ENCODE results near the gene SLC27A5. TPM values are rescaled to one million over a fixed set of nuclear protein-coding genes. Genes with fewer than 3 reads are reported as not detected.

SLC27A5 gene
- total and polyA plus RNA-seq, 7 experiments from 2014 or later, result 5.9 to 26.9 (median 13.5) TPM

DNA sequence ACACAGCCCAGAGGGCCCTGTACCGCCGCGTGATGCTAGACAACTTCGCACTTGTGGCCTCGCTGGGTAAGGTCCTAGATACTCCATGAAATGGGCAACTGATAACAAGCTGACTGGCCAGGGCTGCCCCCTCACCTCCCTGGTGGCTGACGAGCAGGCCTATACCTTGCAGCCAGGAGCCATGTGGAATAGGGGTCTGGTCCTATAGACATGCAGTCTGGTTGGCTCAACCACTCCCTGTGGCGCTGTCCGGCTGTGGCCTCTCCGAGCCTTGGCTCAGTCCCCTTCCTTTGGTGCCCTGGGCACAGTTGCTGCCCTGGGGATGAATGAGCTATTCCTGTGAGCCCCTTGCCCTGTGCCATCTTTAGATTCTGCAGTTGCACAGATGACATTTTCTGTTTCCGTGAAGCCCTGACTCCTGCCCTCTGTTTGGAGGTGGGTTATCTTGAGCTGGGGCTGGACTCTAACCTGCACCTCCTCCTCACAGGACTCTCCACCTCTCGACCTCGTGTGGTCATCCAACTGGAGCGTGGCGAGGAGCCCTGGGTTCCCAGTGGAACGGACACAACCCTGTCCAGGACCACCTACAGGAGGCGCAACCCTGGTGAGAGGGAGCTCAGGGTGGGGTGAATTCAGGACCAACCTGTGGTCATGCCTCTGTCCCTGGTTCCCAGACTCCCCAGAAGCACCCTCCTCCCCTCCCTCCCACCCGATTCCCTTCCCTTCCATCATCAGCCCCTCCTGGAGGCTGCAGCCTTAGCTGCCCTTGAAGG, 42.4 kb downstream of the SLC27A5 start:
- intact Hi-C loops (cut with micrococcal nuclease), result no loop called here
- no peaks in the 10 kb centered on the region for H3K27me3 ChIP-seq (ENCODE audit: control insufficient read depth in 2 of 2, insufficient read depth in 2 of 2, low read length in 2 of 2)
- POLR2A ChIA-PET, result interaction anchor here (0.6 kb wide), 1 partner anchor 81 kb away, joined by 3 read pairs; no protein-coding TSS in a partner anchor
- H3K4me1 Mint-ChIP-seq, result peaks cover 14 to 33% (median 24%) of the 10 kb centered on the region in 7 donors
- peak overlapping the region in 1 of 9 donors; percentile 48 for H3K27ac Mint-ChIP-seq
- peaks cover 7 to 11% of the 10 kb centered on the region in 2 donors for H3K4me1 ChIP-seq (ENCODE audit: control insufficient read depth in 2 of 2, insufficient read depth in 2 of 2, low read length in 2 of 2)
- no peak overlapping the region for H3K4me3 ChIP-seq (ENCODE audit: low read length)
- ATAC-seq (no peak), DNase-seq (no peak)
- peaks cover 0 to 1% (median 0%) of the 10 kb centered on the region in 11 donors for H3K9me3 Mint-ChIP-seq
- H3K36me3 Mint-ChIP-seq, result peaks cover 0 to 5% (median 0%) of the 10 kb centered on the region in 5 donors
- H3K27ac ChIP-seq (ENCODE audit: low read depth, low read length), result no peak overlapping the region
- peaks cover 0 to 40% (median 0%) of the 10 kb centered on the region in 3 experiments for H3K36me3 ChIP-seq (ENCODE audit: control insufficient read depth in 2 of 3, insufficient read depth in 3 of 3, low read length in 3 of 3)
- peak overlapping the region; percentile 14 to 88 (median 83) for H3K4me3 Mint-ChIP-seq
- CTCF ChIA-PET, result no interaction called here
- peaks cover 0 to 3% (median 0%) of the 10 kb centered on the region in 5 donors for H3K27me3 Mint-ChIP-seq
- H3K9me3 ChIP-seq (ENCODE audit: control insufficient read depth in 2 of 3, low read length in 3 of 3), result no peaks in the 10 kb centered on the region

DNA sequence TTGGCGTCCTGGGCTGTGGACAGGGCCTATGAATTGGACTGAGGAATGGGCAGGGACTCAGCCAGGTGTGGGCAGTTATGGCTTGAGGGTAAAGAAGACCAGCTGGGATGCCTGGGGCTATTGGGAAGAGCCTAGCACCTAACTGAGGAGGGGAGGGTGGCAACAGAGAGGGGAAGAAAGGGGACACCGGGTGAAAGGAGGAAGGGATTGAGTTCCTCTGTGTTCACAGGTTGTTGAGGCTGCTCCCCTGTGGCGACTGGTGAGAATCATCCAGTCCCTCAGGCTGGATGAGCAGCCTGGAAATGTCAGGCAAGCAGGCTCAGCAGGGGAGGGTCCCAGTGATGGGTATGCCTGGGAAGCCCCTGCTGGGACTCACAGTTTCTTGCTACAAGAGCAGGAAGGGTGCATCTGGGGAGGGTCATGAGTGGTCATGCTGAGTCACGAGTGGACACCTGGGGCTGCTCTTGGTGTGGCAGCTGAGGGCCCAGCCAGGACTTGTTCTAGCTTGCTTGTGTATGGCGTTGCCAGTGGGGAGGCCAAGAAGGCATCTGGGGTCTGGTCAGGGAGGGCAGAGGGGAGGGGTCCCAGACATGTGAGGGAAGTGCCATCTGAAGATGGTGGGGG, 43.5 kb downstream of the SLC27A5 start:
- Mint-ChIP-seq H3K27ac (peak overlapping the region in 8 of 9 donors; percentile 23 to 77 (median 49)), H3K4me3 (peak overlapping the region; percentile 44 to 88 (median 85)), H3K9me3 (peaks cover 0 to 1% (median 0%) of the 10 kb centered on the region in 11 donors), H3K36me3 (peaks cover 0 to 5% (median 0%) of the 10 kb centered on the region in 5 donors), H3K27me3 (peaks cover 0 to 3% (median 0%) of the 10 kb centered on the region in 5 donors), H3K4me1 (peaks cover 14 to 27% (median 22%) of the 10 kb centered on the region in 7 donors)
- no peak for DNase-seq
- H3K4me3 ChIP-seq (ENCODE audit: low read length), result no peak overlapping the region
- peaks cover 7 to 11% of the 10 kb centered on the region in 2 donors for H3K4me1 ChIP-seq (ENCODE audit: control insufficient read depth in 2 of 2, insufficient read depth in 2 of 2, low read length in 2 of 2)
- H3K27me3 ChIP-seq (ENCODE audit: control insufficient read depth in 2 of 2, insufficient read depth in 2 of 2, low read length in 2 of 2), result no peaks in the 10 kb centered on the region
- POLR2A ChIA-PET, result no interaction called here
- ATAC-seq, result no peak
- peaks cover 0 to 40% (median 0%) of the 10 kb centered on the region in 3 experiments for H3K36me3 ChIP-seq (ENCODE audit: control insufficient read depth in 2 of 3, insufficient read depth in 3 of 3, low read length in 3 of 3)
- H3K27ac ChIP-seq (ENCODE audit: low read depth, low read length), result no peak overlapping the region
- intact Hi-C loops (cut with micrococcal nuclease), result no loop called here
- no peaks in the 10 kb centered on the region for H3K9me3 ChIP-seq (ENCODE audit: control insufficient read depth in 2 of 3, low read length in 3 of 3)
- CTCF ChIA-PET, result no interaction called here

DNA sequence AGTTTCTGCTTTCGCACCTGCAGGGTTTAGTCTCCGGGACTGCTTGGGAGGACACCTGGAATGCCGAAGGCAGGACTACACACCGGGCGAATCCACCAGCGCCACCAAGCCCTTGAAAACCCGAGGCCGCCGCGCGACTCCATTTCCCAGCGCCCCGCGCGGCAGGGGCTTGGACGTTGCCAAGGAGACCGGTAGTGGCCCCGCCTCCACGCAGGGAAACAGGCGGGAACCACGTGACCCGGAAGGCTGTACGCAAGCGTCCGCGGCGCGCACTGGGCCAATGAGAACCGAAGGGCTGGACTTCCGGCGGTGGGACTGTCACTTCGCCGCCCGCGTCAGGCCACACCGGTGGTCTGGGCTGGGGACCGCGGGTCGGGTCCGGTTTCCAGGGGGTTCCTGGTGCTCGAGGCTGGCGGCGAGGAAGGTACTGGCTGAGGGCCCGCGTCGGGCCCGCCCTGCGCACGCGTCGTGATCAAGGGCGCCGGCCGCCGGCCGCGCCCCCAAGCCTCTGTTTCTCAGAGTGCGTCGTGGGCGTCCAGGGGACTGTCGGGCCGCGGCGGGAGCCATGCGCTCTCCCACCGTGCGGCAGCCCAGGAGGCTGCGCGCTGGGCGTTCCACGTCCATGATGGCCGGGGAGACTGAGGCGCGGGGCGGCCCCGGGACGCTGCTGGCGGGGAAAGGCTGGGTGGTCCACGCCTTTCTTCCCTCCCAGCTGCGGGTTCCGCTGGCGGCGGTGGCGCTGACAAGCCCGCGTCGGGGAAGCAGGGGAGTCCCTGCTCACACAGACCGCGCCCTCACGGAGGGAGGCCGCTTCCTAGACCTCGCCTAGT, 44.8 kb downstream of the SLC27A5 start, which contains the start of gene ZNF324:
TSS of gene ZNF324 (plus strand) at position 321 of the 830 bp plus-strand sequence. CDS start 2,106 bp downstream, outside the sequence.
- DNase-seq (peak; percentile 92 to 97 (median 95)), ATAC-seq (peak; percentile 98)
- H3K27me3 ChIP-seq (ENCODE audit: control insufficient read depth in 2 of 2, insufficient read depth in 2 of 2, low read length in 2 of 2), result no peaks in the 10 kb centered on the region
- H3K4me3 ChIP-seq (ENCODE audit: low read length), result peak within 1 kb of the TSS; percentile 92
- CTCF ChIA-PET, result interaction anchor here (0.6 kb wide), 1 partner anchor 89 kb away, joined by 3 read pairs; no protein-coding TSS in a partner anchor
- peaks cover 0 to 30% (median 0%) of the 10 kb centered on the region in 3 experiments for H3K36me3 ChIP-seq (ENCODE audit: control insufficient read depth in 2 of 3, insufficient read depth in 3 of 3, low read length in 3 of 3)
- peaks cover 0 to 5% (median 0%) of the 10 kb centered on the region in 5 donors for H3K36me3 Mint-ChIP-seq
- H3K4me3 Mint-ChIP-seq, result peak within 1 kb of the TSS; percentile 80 to 89 (median 86)
- peak within 1 kb of the TSS in 8 of 9 donors; percentile 67 to 91 (median 85) for H3K27ac Mint-ChIP-seq
- intact Hi-C loops (cut with micrococcal nuclease), result loop anchor here (1.0 to 2.0 kb wide), 19 partner anchors 8 to 285 kb away; partner anchors contain the start of genes ERVK3-1 (in 2 of the 2), ZNF132 (in 2 of the 2), ZNF324B (in 2 of the 2) and ZNF497 (in 2 of the 2)
- peaks cover 0 to 3% (median 0%) of the 10 kb centered on the region in 5 donors for H3K27me3 Mint-ChIP-seq
- H3K4me1 Mint-ChIP-seq, result peaks cover 14 to 27% (median 22%) of the 10 kb centered on the region in 7 donors
- peak within 1 kb of the TSS; percentile 99 for H3K27ac ChIP-seq (ENCODE audit: low read depth, low read length)
- peaks cover 0 to 1% (median 0%) of the 10 kb centered on the region in 11 donors for H3K9me3 Mint-ChIP-seq
- POLR2A ChIA-PET, result interaction anchor here (1.7 kb wide), 2 partner anchors 104 to 284 kb away, joined by 5 to 6 read pairs; partner anchors contain the start of genes ZNF274 and ZNF497
- H3K4me1 ChIP-seq (ENCODE audit: control insufficient read depth in 2 of 2, insufficient read depth in 2 of 2, low read length in 2 of 2), result peaks cover 7 to 11% of the 10 kb centered on the region in 2 donors
- H3K9me3 ChIP-seq (ENCODE audit: control insufficient read depth in 2 of 3, low read length in 3 of 3), result no peaks in the 10 kb centered on the region

DNA sequence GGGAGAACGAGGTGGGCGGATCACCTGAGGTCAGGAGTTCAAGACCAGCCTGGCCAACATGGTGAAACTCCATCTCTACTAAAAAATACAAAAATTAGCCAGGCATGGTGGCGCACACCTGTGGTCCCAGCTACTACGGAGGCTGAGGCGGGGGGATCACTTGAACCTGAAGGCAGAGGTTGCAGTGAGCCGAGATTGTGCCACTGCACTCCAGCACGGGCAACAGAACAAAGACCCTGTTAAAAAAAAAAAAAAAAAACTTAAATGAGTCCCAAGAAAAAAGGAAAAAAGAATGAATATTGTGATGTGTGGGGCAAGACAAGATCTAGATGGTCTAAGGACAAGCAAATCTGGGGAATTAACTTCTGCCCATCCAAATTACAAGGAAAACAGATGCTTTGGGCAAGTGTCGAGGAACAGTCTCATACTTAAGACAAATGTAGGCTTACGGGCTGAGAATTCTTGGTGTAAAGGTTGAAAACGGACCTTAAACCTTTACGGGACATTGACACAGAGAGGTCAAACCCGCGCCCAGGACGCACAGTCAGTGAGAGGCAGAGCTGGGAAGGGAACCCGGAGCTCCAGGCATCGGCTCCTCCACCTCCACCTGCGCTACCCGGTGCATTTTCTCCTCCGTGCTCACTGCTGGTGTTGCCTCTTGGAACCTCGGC, 45.6 kb downstream of the SLC27A5 start:
- H3K4me1 ChIP-seq (ENCODE audit: control insufficient read depth in 2 of 2, insufficient read depth in 2 of 2, low read length in 2 of 2), result peaks cover 7 to 11% of the 10 kb centered on the region in 2 donors
- CTCF ChIA-PET, result interaction anchor here (0.6 to 0.9 kb wide), 2 partner anchors 12 to 14 kb away, joined by 3 read pairs; no protein-coding TSS in a partner anchor
- H3K9me3 Mint-ChIP-seq, result peaks cover 0 to 1% (median 0%) of the 10 kb centered on the region in 11 donors
- H3K36me3 Mint-ChIP-seq, result peaks cover 0 to 5% (median 0%) of the 10 kb centered on the region in 5 donors
- H3K4me1 Mint-ChIP-seq, result peaks cover 14 to 27% (median 22%) of the 10 kb centered on the region in 7 donors
- H3K9me3 ChIP-seq (ENCODE audit: control insufficient read depth in 2 of 3, low read length in 3 of 3), result no peaks in the 10 kb centered on the region
- peak overlapping the region in 6 of 9 donors; percentile 51 to 91 (median 76) for H3K27ac Mint-ChIP-seq
- H3K27me3 ChIP-seq (ENCODE audit: control insufficient read depth in 2 of 2, insufficient read depth in 2 of 2, low read length in 2 of 2), result no peaks in the 10 kb centered on the region
- H3K4me3 Mint-ChIP-seq, result peak overlapping the region; percentile 80 to 89 (median 86)
- POLR2A ChIA-PET, result interaction anchor here (1.1 to 1.7 kb wide), 3 partner anchors 33 to 283 kb away, joined by 4 to 6 read pairs (median 5); partner anchors contain the start of genes ZNF274 and ZNF497
- H3K27me3 Mint-ChIP-seq, result peaks cover 0 to 3% (median 0%) of the 10 kb centered on the region in 5 donors
- H3K27ac ChIP-seq (ENCODE audit: low read depth, low read length), result peak overlapping the region; percentile 99
- ATAC-seq, result peak; percentile 11
- peak overlapping the region; percentile 92 for H3K4me3 ChIP-seq (ENCODE audit: low read length)
- H3K36me3 ChIP-seq (ENCODE audit: control insufficient read depth in 2 of 3, insufficient read depth in 3 of 3, low read length in 3 of 3), result peaks cover 0 to 25% (median 0%) of the 10 kb centered on the region in 3 experiments
- intact Hi-C loops (cut with micrococcal nuclease), result loop anchor here (1.0 to 2.0 kb wide), 15 partner anchors 9 to 284 kb away; partner anchors contain the start of genes ERVK3-1 (in 2 of the 2), ZNF497 (in 2 of the 2), ZNF584 (in 2 of the 2) and MZF1 (in 1 of the 2)
- DNase-seq, result no peak

DNA sequence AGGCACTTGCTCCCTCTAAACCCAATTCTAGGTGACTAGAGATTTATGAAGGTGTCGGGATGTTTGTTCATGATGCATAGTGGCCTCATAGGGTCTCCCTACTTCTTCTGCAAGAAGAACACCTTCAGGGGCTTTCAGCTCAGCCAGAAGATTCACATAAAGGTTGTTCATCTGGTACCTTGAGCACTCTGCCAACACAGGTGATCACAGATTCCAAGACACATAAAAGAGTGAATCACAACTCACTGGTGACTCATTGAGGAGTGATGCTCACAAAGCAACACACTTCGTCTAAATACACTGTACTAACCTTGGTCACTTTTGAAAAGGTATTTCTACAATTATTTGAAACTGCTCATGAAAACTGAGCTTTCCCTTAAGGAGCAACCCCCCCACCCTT, 51.8 kb downstream of the SLC27A5 start:
- ATAC-seq (no peak), DNase-seq (no peak)
- no peak overlapping the region for H3K4me3 Mint-ChIP-seq
- no peaks in the 10 kb centered on the region for H3K27me3 Mint-ChIP-seq
- no peak overlapping the region for H3K4me3 ChIP-seq (ENCODE audit: low read length)
- no peaks in the 10 kb centered on the region for H3K4me1 ChIP-seq (ENCODE audit: control insufficient read depth in 2 of 2, insufficient read depth in 2 of 2, low read length in 2 of 2)
- no peak overlapping the region for H3K27ac ChIP-seq (ENCODE audit: low read depth, low read length)
- H3K4me1 Mint-ChIP-seq, result peaks cover 0 to 2% (median 0%) of the 10 kb centered on the region in 7 donors
- no peak overlapping the region for H3K27ac Mint-ChIP-seq
- no peaks in the 10 kb centered on the region for H3K9me3 ChIP-seq (ENCODE audit: control insufficient read depth in 2 of 3, low read length in 3 of 3)
- ChIA-PET CTCF (no interaction called here), POLR2A (interaction anchor here (1.2 kb wide), 1 partner anchor 97 kb away, joined by 3 read pairs; the partner anchor contains the start of gene ZNF497)
- H3K36me3 ChIP-seq (ENCODE audit: control insufficient read depth in 2 of 3, insufficient read depth in 3 of 3, low read length in 3 of 3), result peaks cover 0 to 16% (median 0%) of the 10 kb centered on the region in 3 experiments
- no peaks in the 10 kb centered on the region for H3K27me3 ChIP-seq (ENCODE audit: control insufficient read depth in 2 of 2, insufficient read depth in 2 of 2, low read length in 2 of 2)
- intact Hi-C loops (cut with micrococcal nuclease), result no loop called here
- H3K9me3 Mint-ChIP-seq, result no peaks in the 10 kb centered on the region
- H3K36me3 Mint-ChIP-seq, result peaks cover 0 to 21% (median 14%) of the 10 kb centered on the region in 5 donors

Data from naive thymus-derived CD4-positive, alpha-beta T cell (primary cell).